Central memory CD8-positive, alpha-beta T cell (primary cell): Measurements from ENCODE around the gene MRPS15.

Experiments
- ATAC-seq: fragments of 150-1000 bp; cut with Tn5 transposase; replicated peaks from 2 replicates; pipeline ENCODE4 v1.10.0; 2022; ENCODE audit warnings: mild to moderate bottlenecking, moderate FRiP score, moderate number of reproducible peaks; ENCODE audit not compliant: poor library complexity, severe bottlenecking; ENCODE audit errors: extremely low read depth
- DNase-seq, 2 donors: peaks; one replicate each; pipeline ENCODE4 v3.0.0; 2021; ENCODE audit warnings: low spot score in 2 of 2
- H3K27ac Mint-ChIP-seq: one replicate; pipeline ENCODE4 v1.8.0; 2022; ENCODE audit warnings: low read depth, mild to moderate bottlenecking, moderate library complexity, mixed read lengths
- H3K27me3 Mint-ChIP-seq: one replicate; pipeline ENCODE4 v1.8.0; 2022; ENCODE audit warnings: mixed read lengths
- H3K36me3 Mint-ChIP-seq: one replicate; pipeline ENCODE4 v1.8.0; 2022; ENCODE audit warnings: mild to moderate bottlenecking, moderate library complexity, mixed read lengths; ENCODE audit not compliant: insufficient read depth
- H3K4me1 Mint-ChIP-seq: one replicate; pipeline ENCODE4 v1.8.0; 2022; ENCODE audit warnings: mixed read lengths
- H3K4me3 Mint-ChIP-seq: one replicate; pipeline ENCODE4 v1.8.0; 2022; ENCODE audit warnings: mild to moderate bottlenecking, moderate library complexity, mixed read lengths
- H3K9me3 Mint-ChIP-seq: one replicate; pipeline ENCODE4 v1.8.0; 2022; ENCODE audit warnings: mixed read lengths

Gene MRPS15

GRCh38 chr1:36447450-36447849 is 16.7 kb downstream of the MRPS15 start:
- Mint-ChIP-seq H3K27me3 (no peaks in the 10 kb centered on the region), H3K9me3 (no peaks in the 10 kb centered on the region), H3K4me3 (no peak overlapping the region), H3K36me3 (peaks cover 13% of the 10 kb centered on the region), H3K27ac (no peak overlapping the region), H3K4me1 (peaks cover 17% of the 10 kb centered on the region)
- ATAC-seq (no peak), DNase-seq (no peak)

GRCh38 chr1:36446746-36447145 is 17.4 kb downstream of the MRPS15 start:
- Mint-ChIP-seq H3K27me3 (no peaks in the 10 kb centered on the region), H3K4me3 (no peak overlapping the region), H3K9me3 (no peaks in the 10 kb centered on the region), H3K36me3 (peaks cover 13% of the 10 kb centered on the region), H3K4me1 (peaks cover 15% of the 10 kb centered on the region), H3K27ac (no peak overlapping the region)
- ATAC-seq (no peak), DNase-seq (no peak)

- H3K36me3 Mint-ChIP-seq, result peaks cover 9% of the 10 kb centered on the region
- H3K27ac Mint-ChIP-seq, result no peak overlapping the region
- H3K27me3 Mint-ChIP-seq, result no peaks in the 10 kb centered on the region
- H3K4me1 Mint-ChIP-seq, result peaks cover 11% of the 10 kb centered on the region
- no peak for ATAC-seq
- DNase-seq, result no peak
- no peaks in the 10 kb centered on the region for H3K9me3 Mint-ChIP-seq
- no peak overlapping the region for H3K4me3 Mint-ChIP-seq
Measured at GRCh38 chr1:36446271-36446670, 17.9 kb downstream of the MRPS15 start.

GRCh38 chr1:36443297-36443696 is 20.9 kb downstream of the MRPS15 start:
- no peaks in the 10 kb centered on the region for H3K4me1 Mint-ChIP-seq
- no peaks in the 10 kb centered on the region for H3K9me3 Mint-ChIP-seq
- DNase-seq (no peak), ATAC-seq (no peak)
- H3K27me3 Mint-ChIP-seq, result no peaks in the 10 kb centered on the region
- H3K27ac Mint-ChIP-seq, result no peak overlapping the region
- H3K4me3 Mint-ChIP-seq, result no peak overlapping the region
- no peaks in the 10 kb centered on the region for H3K36me3 Mint-ChIP-seq

- H3K9me3 Mint-ChIP-seq, result no peaks in the 10 kb centered on the region
- no peaks in the 10 kb centered on the region for H3K36me3 Mint-ChIP-seq
- no peaks in the 10 kb centered on the region for H3K4me1 Mint-ChIP-seq
- ATAC-seq, result no peak
- no peak overlapping the region for H3K27ac Mint-ChIP-seq
- H3K27me3 Mint-ChIP-seq, result no peaks in the 10 kb centered on the region
- H3K4me3 Mint-ChIP-seq, result no peak overlapping the region
- no peak for DNase-seq
Measured at GRCh38 chr1:36442337-36442736, 21.8 kb downstream of the MRPS15 start.

- no peaks in the 10 kb centered on the region for H3K4me1 Mint-ChIP-seq
- no peak for ATAC-seq
- no peaks in the 10 kb centered on the region for H3K9me3 Mint-ChIP-seq
- no peaks in the 10 kb centered on the region for H3K27me3 Mint-ChIP-seq
- no peaks in the 10 kb centered on the region for H3K36me3 Mint-ChIP-seq
- H3K27ac Mint-ChIP-seq, result no peak overlapping the region
- no peak overlapping the region for H3K4me3 Mint-ChIP-seq
- DNase-seq, result no peak
Measured at GRCh38 chr1:36440646-36441045, 23.5 kb downstream of the MRPS15 start.

GRCh38 chr1:36440044-36440443 is 24.1 kb downstream of the MRPS15 start:
- no peaks in the 10 kb centered on the region for H3K27me3 Mint-ChIP-seq
- H3K27ac Mint-ChIP-seq, result no peak overlapping the region
- no peaks in the 10 kb centered on the region for H3K36me3 Mint-ChIP-seq
- no peak overlapping the region for H3K4me3 Mint-ChIP-seq
- H3K9me3 Mint-ChIP-seq, result no peaks in the 10 kb centered on the region
- ATAC-seq (no peak), DNase-seq (no peak)
- no peaks in the 10 kb centered on the region for H3K4me1 Mint-ChIP-seq

GRCh38 chr1:36438715-36439114 is 25.5 kb downstream of the MRPS15 start:
- no peak overlapping the region for H3K27ac Mint-ChIP-seq
- no peaks in the 10 kb centered on the region for H3K4me1 Mint-ChIP-seq
- ATAC-seq (no peak), DNase-seq (no peak)
- H3K36me3 Mint-ChIP-seq, result no peaks in the 10 kb centered on the region
- no peaks in the 10 kb centered on the region for H3K9me3 Mint-ChIP-seq
- H3K27me3 Mint-ChIP-seq, result no peaks in the 10 kb centered on the region
- H3K4me3 Mint-ChIP-seq, result no peak overlapping the region

- H3K36me3 Mint-ChIP-seq, result no peaks in the 10 kb centered on the region
- H3K9me3 Mint-ChIP-seq, result no peaks in the 10 kb centered on the region
Measured at GRCh38 chr1:36436821-36437220, 27.4 kb downstream of the MRPS15 start.

GRCh38 chr1:36433102-36433501 is 31.1 kb downstream of the MRPS15 start:
- Mint-ChIP-seq H3K9me3 (no peaks in the 10 kb centered on the region), H3K27me3 (no peaks in the 10 kb centered on the region), H3K27ac (no peak overlapping the region), H3K4me1 (no peaks in the 10 kb centered on the region), H3K4me3 (no peak overlapping the region), H3K36me3 (no peaks in the 10 kb centered on the region)
- DNase-seq, result no peak
- ATAC-seq, result no peak

More at GRCh38 chr1:36436821-36437220, 27.4 kb downstream of the MRPS15 start:
- H3K4me3 Mint-ChIP-seq, result no peak overlapping the region
- no peak for ATAC-seq
- no peaks in the 10 kb centered on the region for H3K4me1 Mint-ChIP-seq
- H3K27me3 Mint-ChIP-seq, result no peaks in the 10 kb centered on the region
- no peak overlapping the region for H3K27ac Mint-ChIP-seq
- no peak for DNase-seq

GRCh38 chr1:36432616-36433015 is 31.6 kb downstream of the MRPS15 start:
- no peaks in the 10 kb centered on the region for H3K4me1 Mint-ChIP-seq
- DNase-seq, result no peak

GRCh38 chr1:36425791-36426190 is 38.4 kb downstream of the MRPS15 start:
- ATAC-seq, result no peak
- Mint-ChIP-seq H3K9me3 (no peaks in the 10 kb centered on the region), H3K27ac (no peak overlapping the region), H3K4me1 (peaks cover 7% of the 10 kb centered on the region), H3K4me3 (no peak overlapping the region), H3K36me3 (no peaks in the 10 kb centered on the region), H3K27me3 (no peaks in the 10 kb centered on the region)
- no peak for DNase-seq

More at GRCh38 chr1:36432616-36433015, 31.6 kb downstream of the MRPS15 start:
- no peaks in the 10 kb centered on the region for H3K36me3 Mint-ChIP-seq
- H3K27ac Mint-ChIP-seq, result no peak overlapping the region
- no peak for ATAC-seq
- H3K27me3 Mint-ChIP-seq, result no peaks in the 10 kb centered on the region
- no peaks in the 10 kb centered on the region for H3K9me3 Mint-ChIP-seq
- no peak overlapping the region for H3K4me3 Mint-ChIP-seq

- no peak for ATAC-seq
- Mint-ChIP-seq H3K4me3 (no peak overlapping the region), H3K4me1 (peaks cover 13% of the 10 kb centered on the region), H3K36me3 (no peaks in the 10 kb centered on the region), H3K9me3 (no peaks in the 10 kb centered on the region), H3K27me3 (no peaks in the 10 kb centered on the region), H3K27ac (no peak overlapping the region)
- DNase-seq, result no peak
Measured at GRCh38 chr1:36421649-36422048, 42.5 kb downstream of the MRPS15 start.

GRCh38 chr1:36420836-36421317 is 43.3 kb downstream of the MRPS15 start:
- DNase-seq, result peak; percentile 81 to 92
- Mint-ChIP-seq H3K36me3 (no peaks in the 10 kb centered on the region), H3K4me1 (peaks cover 13% of the 10 kb centered on the region), H3K27ac (peak overlapping the region; percentile 75), H3K4me3 (peak overlapping the region; percentile 36), H3K27me3 (no peaks in the 10 kb centered on the region), H3K9me3 (no peaks in the 10 kb centered on the region)
- peak; percentile 96 for ATAC-seq
